B cell (primary cell): ENCODE measurements around the gene MGST2.

Experiments used
- EZH2 ChIP-seq: IDR thresholded peaks from 2 replicates; pipeline ENCODE4 v1.6.1; 2012; ENCODE audit warnings: borderline replicate concordance, low read depth, mild to moderate bottlenecking, moderate library complexity, low read length; ENCODE audit not compliant: insufficient read depth, poor library complexity, severe bottlenecking
- TF ChIP-seq, protein P1 (sequence below): fragments of 200-600 bp; IDR thresholded peaks from one replicate; pipeline ENCODE4 v1.8.0; 2022; ENCODE audit warnings: antibody characterized with exemption, mild to moderate bottlenecking

DNA sequence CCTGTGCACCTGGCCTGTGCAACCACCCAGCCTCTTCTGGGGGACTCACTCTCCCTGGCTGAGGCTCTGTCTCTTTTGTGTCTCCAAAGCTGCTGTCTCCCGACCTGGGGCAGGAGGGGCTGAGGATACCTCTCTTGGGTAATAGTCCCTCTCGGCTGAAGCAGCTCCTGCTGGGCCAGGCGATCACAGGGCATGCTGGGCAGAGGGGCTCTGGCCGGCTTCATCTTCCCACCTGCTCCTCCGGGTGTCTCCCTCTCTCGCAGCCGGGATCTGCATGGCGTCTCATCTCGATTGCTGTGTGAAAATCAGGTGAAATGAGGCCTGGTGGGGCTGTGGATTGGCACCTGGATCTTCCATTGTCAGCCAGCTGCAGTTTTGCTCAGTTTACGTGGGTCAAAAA lies 53.2 kb downstream of the MGST2 start:
- no peak for TF ChIP-seq EZH2
- TF ChIP-seq, protein P1, sequence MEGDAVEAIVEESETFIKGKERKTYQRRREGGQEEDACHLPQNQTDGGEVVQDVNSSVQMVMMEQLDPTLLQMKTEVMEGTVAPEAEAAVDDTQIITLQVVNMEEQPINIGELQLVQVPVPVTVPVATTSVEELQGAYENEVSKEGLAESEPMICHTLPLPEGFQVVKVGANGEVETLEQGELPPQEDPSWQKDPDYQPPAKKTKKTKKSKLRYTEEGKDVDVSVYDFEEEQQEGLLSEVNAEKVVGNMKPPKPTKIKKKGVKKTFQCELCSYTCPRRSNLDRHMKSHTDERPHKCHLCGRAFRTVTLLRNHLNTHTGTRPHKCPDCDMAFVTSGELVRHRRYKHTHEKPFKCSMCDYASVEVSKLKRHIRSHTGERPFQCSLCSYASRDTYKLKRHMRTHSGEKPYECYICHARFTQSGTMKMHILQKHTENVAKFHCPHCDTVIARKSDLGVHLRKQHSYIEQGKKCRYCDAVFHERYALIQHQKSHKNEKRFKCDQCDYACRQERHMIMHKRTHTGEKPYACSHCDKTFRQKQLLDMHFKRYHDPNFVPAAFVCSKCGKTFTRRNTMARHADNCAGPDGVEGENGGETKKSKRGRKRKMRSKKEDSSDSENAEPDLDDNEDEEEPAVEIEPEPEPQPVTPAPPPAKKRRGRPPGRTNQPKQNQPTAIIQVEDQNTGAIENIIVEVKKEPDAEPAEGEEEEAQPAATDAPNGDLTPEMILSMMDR, result no peak
